Cardiac septum (tissue), 1 donor: Measurements from ENCODE around the gene ASIC1. TPM values are rescaled to one million over a fixed set of nuclear protein-coding genes. Genes with fewer than 3 reads are reported as not detected.

ENCODE experiments used
- DNase-seq: peaks from one replicate; pipeline ENCODE4 v3.0.0-alpha.2; 2020; ENCODE audit warnings: low spot score
- intact Hi-C: fragments of 100-400 bp; cut with DNase I; formaldehyde crosslinking; loops from one replicate; pipeline ENCODE4 v1.14.0; 2022
- total RNA-seq: library from RNA; stranded (reverse); fragmentation: NEBNext Ultra II Directional; extraction: Animal tissue kit (Norgen Biotek cat#: 25700); gene quantifications from one replicate; pipeline ENCODE4 v1.2.1, GENCODE V29; 2021
- donor health status: DM: no; HTN: no; CAD: no.

ASIC1 gene
- total RNA-seq, 1 donor from 2014 or later: 0.30 TPM

DNA sequence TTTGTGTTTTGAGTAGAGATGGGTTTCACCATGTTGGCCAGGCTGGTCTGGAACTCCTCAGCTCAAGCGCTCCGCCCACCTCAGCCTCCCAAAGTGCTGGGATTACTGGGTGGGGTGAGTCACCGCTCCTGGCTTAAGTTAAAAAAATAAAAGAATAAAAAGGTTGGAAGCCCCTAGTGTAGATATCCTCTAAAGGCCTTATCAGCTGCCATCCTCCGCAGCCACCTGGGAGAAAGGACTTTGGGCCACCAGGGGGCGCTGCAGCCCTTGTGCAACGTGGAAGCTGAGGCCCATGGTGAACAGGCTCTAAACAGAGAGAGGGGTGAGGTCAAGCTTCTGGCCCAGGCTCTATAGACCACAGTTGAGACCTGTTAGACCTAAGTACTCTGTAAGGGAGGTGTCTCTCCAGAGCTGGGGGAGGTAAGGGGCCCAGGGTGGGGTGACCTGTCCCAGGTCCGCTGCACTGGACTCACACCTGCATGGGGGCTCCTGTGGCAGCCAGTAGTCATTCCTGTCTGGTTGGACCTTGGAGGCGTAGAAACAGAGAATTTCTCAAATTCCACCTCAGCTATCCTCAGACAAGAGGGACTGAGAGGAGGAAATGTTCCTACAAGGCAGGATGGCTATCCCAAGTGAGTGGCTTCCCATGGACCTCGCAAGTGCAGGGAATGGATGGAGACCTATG, 18.1 kb upstream of the ASIC1 start:
- intact Hi-C loops: loop anchor here (1.0 kb wide), 1 partner anchor 17 kb away; no protein-coding TSS in a partner anchor
- peak; percentile 89 for DNase-seq

DNA sequence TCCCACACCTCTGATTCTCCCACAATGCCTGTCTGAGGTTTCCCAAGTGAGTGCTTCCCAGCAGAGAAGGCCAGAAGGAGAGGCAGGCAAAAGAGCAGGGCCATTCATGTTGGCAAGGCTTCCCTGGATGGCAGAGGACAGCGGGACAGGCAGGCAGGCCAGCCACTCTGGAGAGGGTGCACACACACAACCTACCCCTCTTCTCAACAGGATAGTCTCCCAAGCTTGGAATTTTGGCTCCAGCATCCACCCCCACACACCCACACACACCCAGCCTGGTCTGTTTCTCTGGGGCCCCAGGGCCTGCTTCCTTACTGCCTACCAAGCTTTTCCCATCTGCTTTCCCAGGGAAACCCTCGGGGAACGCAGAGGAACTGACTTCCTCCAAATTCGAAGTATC, 16.7 kb upstream of the ASIC1 start:
- intact Hi-C loops: no loop called here
- no peak for DNase-seq

DNA sequence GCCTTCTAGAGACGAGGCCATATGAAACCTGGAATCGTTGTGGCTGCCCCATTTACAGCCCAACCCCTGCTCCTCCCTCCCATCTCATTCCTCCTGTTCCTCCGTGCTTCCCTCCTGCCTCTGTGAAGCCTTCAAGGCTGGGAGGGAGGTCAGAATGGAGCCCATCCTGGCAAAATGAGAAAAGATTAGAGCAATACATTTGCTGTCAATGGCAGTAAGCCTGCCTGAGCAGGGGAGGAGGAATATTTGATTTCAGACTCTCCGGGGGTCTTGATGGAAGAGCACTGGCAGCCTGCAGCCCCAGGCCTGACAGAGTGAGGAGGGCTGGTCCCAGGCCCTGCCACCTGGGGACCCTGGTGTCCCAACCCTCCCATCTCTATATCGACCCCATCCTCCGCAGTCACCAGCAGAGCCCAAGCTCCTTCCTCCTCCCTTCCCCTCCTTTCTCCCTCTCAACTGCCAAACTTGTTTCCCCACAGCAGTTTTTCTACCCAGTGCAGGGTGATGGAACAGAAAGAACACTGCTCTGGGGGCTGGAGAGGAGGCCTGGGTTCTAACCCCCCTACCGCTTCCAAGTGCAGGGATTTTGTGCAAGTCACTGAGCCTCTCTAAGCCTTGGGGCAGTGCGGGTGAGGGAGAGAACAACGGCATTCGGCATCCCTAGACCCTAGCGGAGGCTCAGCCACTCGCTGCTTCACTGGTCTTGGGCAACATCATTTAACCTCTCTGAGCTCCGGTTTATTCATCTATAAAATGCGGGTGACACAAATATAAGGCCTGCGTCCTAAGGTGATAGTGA, 16.1 kb upstream of the ASIC1 start:
- intact Hi-C loops: no loop called here
- no peak for DNase-seq

DNA sequence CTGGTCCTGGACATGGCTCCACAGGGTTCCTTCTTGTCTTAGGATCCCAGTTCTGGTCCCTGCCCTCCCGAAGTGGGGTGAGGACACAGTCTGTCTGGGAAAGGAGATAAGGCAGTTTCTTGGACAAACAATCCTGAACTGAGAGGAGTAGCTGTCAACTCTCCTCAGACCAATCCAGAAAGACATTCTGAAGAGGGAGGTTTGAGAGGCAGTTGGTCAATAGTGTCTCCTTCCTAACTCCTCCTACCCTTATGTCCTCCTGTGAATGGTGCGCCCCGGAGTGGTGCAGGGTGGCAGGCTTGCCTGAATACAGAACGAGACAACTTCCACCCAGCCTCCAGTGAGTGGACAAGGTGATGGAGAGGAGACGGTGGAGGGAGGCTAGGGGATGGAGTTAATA, 15.4 kb upstream of the ASIC1 start:
- DNase-seq: no peak
- intact Hi-C loops: no loop called here

- no peak for DNase-seq
- intact Hi-C loops: no loop called here
Observed at GRCh38 chr12:50042693-50043092, 14.7 kb upstream of the ASIC1 start.

GRCh38 chr12:50043308-50043707, 14.1 kb upstream of the ASIC1 start:
- DNase-seq: no peak
- intact Hi-C loops: no loop called here

DNA sequence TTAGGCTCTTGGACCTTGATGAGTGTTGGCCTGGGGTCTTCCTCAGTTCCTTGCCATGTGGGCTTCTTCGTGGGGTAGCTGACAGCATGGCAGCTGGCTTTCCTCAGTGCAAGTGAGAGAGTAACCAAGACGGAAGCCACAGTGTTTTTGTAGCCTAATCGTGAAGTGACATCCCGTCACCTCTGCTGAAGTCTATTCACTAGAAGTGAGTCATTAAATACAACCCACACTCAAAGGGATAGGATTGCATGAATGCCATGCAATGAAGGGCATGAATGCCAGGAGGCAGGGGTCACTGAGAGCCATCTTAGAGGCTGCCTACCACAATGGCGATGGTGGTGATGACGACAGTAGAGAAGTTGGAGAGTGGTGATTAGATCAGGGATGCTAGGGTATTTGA, 13.5 kb upstream of the ASIC1 start:
- intact Hi-C loops: no loop called here
- DNase-seq: no peak

- no peak for DNase-seq
- intact Hi-C loops: no loop called here
Observed at GRCh38 chr12:50047693-50048250, 9.6 kb upstream of the ASIC1 start.

DNA sequence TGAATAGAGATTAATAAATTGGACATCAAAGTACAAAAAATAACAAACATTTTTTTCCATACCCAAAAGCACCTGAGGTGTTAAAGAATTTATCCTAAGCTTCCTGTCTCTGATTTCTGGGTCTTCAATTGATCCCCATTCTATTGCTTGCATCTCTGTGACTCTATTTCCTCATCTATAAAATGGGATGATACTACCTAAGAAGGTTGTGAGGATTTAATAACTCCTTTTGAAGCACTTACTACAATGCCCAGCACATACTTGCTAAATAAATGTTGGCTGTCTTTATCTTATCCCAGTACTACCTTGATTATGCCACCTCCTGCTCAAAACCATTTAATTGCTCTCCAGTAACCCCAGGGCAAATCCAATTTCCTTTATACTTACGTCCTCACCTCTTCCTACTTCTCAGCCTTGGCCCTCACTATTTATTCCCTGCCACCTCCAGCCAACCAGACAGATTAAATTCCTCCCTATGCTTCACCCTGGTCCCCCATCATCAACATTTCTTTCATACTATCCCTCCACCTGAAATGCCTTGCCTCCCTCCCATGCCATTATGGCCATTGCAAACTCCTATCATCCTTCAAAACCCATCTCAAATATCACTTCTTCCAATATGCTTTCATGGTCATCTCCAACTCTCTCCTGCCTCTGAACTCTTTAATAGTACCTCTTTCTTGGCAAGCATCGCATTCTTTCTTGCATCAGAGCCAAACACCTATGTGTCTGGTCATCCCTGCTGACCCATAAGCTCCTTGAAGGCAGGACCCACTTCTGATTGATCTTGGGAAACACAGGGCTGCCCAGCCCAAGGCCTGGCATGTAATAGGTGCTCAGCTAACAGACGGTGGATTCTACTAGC, 7.9 kb upstream of the ASIC1 start:
- DNase-seq: no peak
- intact Hi-C loops: no loop called here

GRCh38 chr12:50050119-50050385, 7.3 kb upstream of the ASIC1 start:
- intact Hi-C loops: no loop called here
- DNase-seq: no peak

DNA sequence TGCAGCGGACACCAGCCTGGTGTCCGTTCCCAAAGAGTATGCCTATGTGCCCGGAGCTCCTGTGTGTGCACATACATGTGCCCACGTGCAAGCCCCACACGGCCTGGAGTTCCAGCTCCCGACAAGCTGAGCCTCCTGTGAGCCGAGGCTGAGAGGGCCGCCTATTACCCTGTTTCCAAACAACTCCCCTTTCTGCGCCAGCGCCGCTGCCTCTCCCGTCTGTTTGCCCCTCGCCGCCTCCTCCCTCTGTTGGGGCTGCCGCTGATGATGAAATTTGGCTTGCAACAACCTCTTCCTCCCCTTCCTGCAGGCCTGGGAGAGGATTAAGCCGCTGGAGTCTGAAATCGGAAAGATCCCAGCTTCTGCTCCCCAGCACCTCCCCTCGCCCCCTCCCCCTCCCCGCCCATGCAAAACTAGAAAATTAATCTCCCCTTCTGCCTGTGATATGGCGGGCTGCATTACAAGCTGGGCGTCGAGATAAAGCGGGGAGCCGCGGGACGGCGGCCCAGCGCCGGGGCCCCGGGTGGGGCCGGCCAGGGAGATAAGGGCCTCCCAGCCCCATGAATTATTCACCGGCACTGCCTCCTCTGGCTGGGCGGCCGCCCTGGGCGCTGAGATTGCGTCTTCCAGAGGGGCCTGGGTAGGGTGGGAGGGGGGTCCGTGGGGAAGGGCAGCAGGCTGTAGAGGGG, 6.8 kb upstream of the ASIC1 start:
- intact Hi-C loops: no loop called here

GRCh38 chr12:50051101-50051806, 6.1 kb upstream of the ASIC1 start:
- intact Hi-C loops: no loop called here
- DNase-seq: no peak

More for the DNA sequence above, 6.8 kb upstream of the ASIC1 start:
- no peak for DNase-seq

DNA sequence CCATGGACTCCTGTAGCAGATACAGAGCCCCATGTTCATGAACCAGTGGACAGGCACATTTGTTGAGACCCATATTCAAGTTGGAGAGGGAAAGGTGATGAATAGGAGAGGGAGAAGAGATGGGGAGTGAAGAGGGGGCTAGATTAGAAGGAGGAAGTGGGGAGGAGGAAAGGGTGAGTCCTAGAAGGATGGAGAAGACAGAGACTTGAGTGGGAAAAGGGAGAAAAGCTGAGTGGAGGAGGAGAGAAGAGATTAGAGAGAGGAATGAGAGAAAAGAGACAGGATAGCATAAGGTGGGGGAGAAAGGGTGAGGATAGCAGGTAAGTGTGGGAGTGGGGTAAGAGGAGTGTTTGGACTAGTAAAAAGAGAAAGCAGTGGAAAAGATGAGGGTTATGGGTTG, 4.9 kb upstream of the ASIC1 start:
- intact Hi-C loops: no loop called here
- no peak for DNase-seq

DNA sequence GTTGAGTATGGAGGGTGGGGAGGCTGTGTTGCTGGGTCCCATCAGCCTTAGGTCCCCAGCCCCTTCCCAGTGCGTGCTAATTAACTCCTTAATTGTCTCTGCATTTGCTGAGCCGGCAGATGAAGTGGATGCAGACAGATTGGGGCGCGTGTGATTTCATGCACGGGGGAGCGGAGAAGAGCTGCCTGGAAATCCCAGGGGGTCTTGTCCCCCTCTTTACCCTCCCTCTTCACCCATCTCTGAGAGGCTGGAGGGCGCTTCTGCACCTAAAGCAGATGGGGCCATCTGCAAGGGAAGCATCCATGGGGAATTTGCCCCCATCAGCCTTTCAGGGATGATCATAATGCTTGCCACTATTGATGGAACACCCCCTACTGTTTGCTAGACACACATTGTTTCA, 4.4 kb upstream of the ASIC1 start:
- intact Hi-C loops: no loop called here
- no peak for DNase-seq

GRCh38 chr12:50053583-50053982, 3.8 kb upstream of the ASIC1 start:
- no peak for DNase-seq
- intact Hi-C loops: no loop called here

- intact Hi-C loops: loop anchor here (1.0 to 5.0 kb wide), 4 partner anchors 17 to 279 kb away; no protein-coding TSS in a partner anchor
- DNase-seq: no peak
Observed at GRCh38 chr12:50055831-50056638, 1.4 kb upstream of the ASIC1 start.

DNA sequence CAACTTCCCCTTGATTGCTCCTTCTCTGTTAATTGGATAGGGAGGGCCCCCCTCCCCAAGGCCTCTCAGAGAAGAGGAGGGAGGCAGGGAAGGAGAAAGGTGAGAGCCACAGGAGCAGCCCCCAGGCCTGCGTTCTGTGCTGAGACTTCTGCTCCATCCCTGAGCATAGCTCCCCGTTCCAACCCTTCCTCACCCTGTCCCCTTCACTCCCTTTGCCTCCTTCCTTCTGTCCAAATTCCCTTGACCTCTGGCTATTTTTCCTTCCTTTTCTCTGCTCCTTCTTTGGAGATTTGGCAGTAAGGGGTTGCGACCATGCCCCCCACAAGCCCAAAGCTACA, 788 bp upstream of the ASIC1 start:
- intact Hi-C loops: loop anchor here (1.0 to 5.0 kb wide), 4 partner anchors 17 to 279 kb away; no protein-coding TSS in a partner anchor

More for the DNA sequence above, 788 bp upstream of the ASIC1 start:
- DNase-seq: no peak
